ACC112 (cell line): ENCODE data around the gene ADGRF1.
"Not testable (repeated sequence)": the region's sequence is repeated elsewhere in the genome, so short reads cannot be mapped to it uniquely, and the experiment has no call there.

ENCODE experiments used
- H2AFZ ChIP-seq: fragments of 200-600 bp; sonication (generic); one replicate; pipeline ENCODE4 v1.6.0; 2017; ENCODE audit warnings: antibody characterized with exemption, low read length; ENCODE audit not compliant: unreplicated experiment
- H3K27ac ChIP-seq: fragments of 200-600 bp; sonication (generic); 2 replicates; pipeline ENCODE4 v1.5.1; 2014; ENCODE audit warnings: low read depth, mild to moderate bottlenecking, antibody characterized with exemption, low read length, moderate library complexity
- H3K27me3 ChIP-seq: fragments of 200-600 bp; sonication (generic); 2 replicates; pipeline ENCODE4 v1.6.1; 2014; ENCODE audit warnings: mild to moderate bottlenecking, antibody characterized with exemption, low read length, moderate library complexity, mixed read lengths; ENCODE audit not compliant: insufficient read depth
- H3K36me3 ChIP-seq: fragments of 200-600 bp; sonication (generic); 2 replicates; pipeline ENCODE4 v1.6.1; 2016; ENCODE audit warnings: mild to moderate bottlenecking, antibody characterized with exemption, low read length, moderate library complexity, mixed read lengths; ENCODE audit not compliant: insufficient read depth
- H3K4me1 ChIP-seq: fragments of 200-600 bp; sonication (generic); one replicate; pipeline ENCODE4 v1.6.1; 2016; ENCODE audit warnings: low read length, mixed read lengths; ENCODE audit not compliant: insufficient read depth, unreplicated experiment, control insufficient read depth
- H3K4me3 ChIP-seq: fragments of 200-600 bp; sonication (generic); 2 replicates; pipeline ENCODE4 v1.5.1; 2014; ENCODE audit warnings: mild to moderate bottlenecking, low read depth, low read length
- H3K79me2 ChIP-seq: fragments of 200-600 bp; sonication (generic); one replicate; pipeline ENCODE4 v1.6.0; 2016; ENCODE audit warnings: low read length; ENCODE audit not compliant: control insufficient read depth, unreplicated experiment, insufficient read depth

The ADGRF1 gene

DNA sequence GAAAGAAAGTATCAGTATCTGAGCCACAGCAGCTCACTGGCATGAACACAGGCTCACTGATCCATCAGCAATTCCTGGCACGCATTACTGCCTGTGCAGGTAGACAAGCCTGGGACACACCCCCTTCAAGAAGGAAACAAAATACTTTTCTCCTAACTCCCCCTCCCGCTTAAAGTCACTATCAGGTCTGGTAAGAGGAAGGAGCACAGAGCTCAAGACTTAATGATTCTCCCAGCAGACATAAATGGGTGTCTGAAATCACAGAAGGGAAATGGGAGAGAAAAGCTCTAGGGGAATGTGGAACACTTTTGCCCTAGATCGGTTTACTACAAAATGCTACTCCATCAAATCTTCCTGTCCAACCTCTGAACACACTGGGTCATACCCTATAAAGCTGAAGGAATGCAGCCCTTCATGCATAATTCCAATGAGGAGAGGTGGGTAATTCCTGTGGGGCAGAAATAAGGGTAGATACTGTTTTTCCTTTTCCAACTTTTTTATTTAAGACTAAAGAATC lies at the start of gene ADGRF1:
Gene ADGRF1 (minus strand): TSS at position 58 of the 517 bp plus-strand sequence. CDS start 13,271 bp downstream, outside the sequence.
- H3K36me3 ChIP-seq = no peaks in the 10 kb centered on the region
- H3K79me2 ChIP-seq = no peaks in the 10 kb centered on the region
- no peak within 1 kb of the TSS for H3K27ac ChIP-seq
- peaks cover 4% of the 10 kb centered on the region for H3K4me1 ChIP-seq
- no peak within 1 kb of the TSS for H3K4me3 ChIP-seq
- H2AFZ ChIP-seq = no peak within 1 kb of the TSS
- peaks cover under 1% of the 10 kb centered on the region; the same call in 1 of the 2 replicates for H3K27me3 ChIP-seq

GRCh38 chr6:47090881-47091280 lies 48.7 kb upstream of the ADGRF1 start:
- Histone ChIP-seq H3K4me3 (no peak overlapping the region), H2AFZ (no peak overlapping the region), H3K27ac (no peak overlapping the region), H3K4me1 (no peaks in the 10 kb centered on the region), H3K27me3 (no peaks in the 10 kb centered on the region), H3K79me2 (no peaks in the 10 kb centered on the region), H3K36me3 (no peaks in the 10 kb centered on the region)

- H3K27me3 ChIP-seq, H3K4me1 ChIP-seq, H3K4me3 ChIP-seq, H3K79me2 ChIP-seq, H2AFZ ChIP-seq, H3K36me3 ChIP-seq, H3K27ac ChIP-seq: not testable (repeated sequence)
Measured at GRCh38 chr6:47089473-47089872, 47.3 kb upstream of the ADGRF1 start.

DNA sequence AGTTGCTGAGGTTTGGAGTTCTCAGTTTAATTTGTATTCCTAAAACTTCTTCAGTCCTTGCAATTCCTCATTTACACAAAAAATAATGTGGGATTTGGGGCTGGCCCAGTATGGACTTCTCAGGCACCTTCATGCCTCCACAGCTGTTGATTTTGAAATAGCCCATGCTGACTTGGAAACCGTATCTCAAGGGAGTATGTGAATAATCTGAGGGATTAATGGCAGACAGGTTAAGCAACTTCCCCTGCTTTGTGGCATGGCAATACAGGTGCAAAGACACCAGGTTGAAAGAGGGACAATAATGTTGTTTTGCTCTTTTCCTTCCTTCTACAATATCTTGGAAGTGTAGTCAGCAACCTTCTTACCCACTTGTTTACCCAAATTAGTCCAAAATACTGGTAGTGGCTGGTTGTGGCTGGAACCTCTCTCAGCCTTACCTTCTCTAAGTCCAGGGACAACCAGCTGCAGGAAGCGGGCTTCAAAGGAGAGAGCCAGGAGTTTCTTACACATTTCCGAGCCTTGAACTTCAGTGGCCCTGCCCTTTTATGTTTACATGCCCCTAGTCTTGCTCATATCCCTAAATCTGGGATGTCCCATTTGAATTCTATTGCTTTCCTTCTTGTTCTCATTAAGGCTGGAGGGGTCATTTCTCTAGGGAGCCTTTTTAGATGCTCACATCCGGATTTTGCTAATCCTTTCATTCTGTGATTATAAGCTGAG lies 44.1 kb upstream of the ADGRF1 start:
- Histone ChIP-seq H2AFZ (no peak overlapping the region), H3K27ac (no peak overlapping the region), H3K4me1 (peaks cover 11% of the 10 kb centered on the region), H3K4me3 (no peak overlapping the region), H3K27me3 (no peaks in the 10 kb centered on the region), H3K36me3 (no peaks in the 10 kb centered on the region), H3K79me2 (no peaks in the 10 kb centered on the region)

- no peak overlapping the region for H3K4me3 ChIP-seq
- no peak overlapping the region for H2AFZ ChIP-seq
- peaks cover 11% of the 10 kb centered on the region for H3K4me1 ChIP-seq
- peaks cover 4% of the 10 kb centered on the region; the same call in 1 of the 2 replicates for H3K27me3 ChIP-seq
- no peak overlapping the region for H3K27ac ChIP-seq
- H3K79me2 ChIP-seq = no peaks in the 10 kb centered on the region
- no peaks in the 10 kb centered on the region for H3K36me3 ChIP-seq
Measured at GRCh38 chr6:47084610-47085009, 42.5 kb upstream of the ADGRF1 start.

DNA sequence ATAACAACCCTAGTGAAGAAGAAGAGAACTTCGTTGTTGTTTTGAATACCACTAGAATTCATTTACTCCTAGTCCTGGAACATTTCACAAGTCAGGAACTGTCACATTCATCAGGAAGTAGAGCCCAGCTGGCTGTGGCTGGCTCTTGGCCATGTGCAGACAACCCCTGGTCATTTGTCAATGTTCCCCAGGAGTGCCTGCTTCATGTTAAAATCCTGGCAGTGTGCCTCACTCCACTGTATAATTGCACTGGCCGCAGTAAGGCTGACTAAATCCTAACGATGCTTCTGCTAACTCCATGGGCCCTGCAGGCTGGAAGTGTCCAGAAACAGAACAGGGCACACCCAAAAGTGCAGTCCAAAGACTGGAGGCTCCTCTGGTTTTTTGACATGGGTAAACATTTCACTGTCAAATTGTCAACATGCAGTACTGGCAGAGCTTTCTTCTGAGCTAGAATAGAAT lies 41.5 kb upstream of the ADGRF1 start:
- Histone ChIP-seq H3K4me3 (no peak overlapping the region), H2AFZ (no peak overlapping the region), H3K36me3 (no peaks in the 10 kb centered on the region), H3K27me3 (peaks cover 8% of the 10 kb centered on the region; the same call in 1 of the 2 replicates), H3K27ac (no peak overlapping the region), H3K4me1 (peaks cover 11% of the 10 kb centered on the region), H3K79me2 (no peaks in the 10 kb centered on the region)

DNA sequence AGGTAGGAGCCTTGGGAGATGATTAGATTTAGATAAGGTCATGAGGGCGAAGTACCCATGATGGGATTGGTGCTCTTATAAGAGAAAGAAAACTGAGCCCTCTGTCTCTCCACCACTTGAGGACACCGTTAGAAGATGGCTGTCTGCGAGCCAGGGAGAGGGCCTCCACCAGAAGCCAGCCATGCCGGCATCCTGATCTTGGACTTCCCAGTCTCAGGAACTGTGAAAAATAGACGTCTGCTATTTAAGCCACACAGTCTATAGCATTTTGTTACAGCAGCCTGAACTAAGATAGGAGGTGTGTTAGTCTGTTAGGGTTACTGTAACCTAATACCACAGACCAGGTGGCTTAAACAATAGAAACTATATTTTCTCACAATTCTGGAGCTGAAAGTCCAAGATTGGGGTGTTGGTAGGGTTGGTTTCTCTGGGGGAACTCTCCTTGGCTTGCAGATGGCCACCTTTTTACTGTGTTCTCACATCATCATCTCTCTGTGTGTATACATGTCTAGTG lies 38.0 kb upstream of the ADGRF1 start:
- Histone ChIP-seq H3K36me3 (no peaks in the 10 kb centered on the region), H3K4me1 (peaks cover 11% of the 10 kb centered on the region), H3K27ac (no peak overlapping the region), H3K27me3 (peaks cover 38% of the 10 kb centered on the region), H3K79me2 (no peaks in the 10 kb centered on the region), H2AFZ (no peak overlapping the region), H3K4me3 (no peak overlapping the region)

DNA sequence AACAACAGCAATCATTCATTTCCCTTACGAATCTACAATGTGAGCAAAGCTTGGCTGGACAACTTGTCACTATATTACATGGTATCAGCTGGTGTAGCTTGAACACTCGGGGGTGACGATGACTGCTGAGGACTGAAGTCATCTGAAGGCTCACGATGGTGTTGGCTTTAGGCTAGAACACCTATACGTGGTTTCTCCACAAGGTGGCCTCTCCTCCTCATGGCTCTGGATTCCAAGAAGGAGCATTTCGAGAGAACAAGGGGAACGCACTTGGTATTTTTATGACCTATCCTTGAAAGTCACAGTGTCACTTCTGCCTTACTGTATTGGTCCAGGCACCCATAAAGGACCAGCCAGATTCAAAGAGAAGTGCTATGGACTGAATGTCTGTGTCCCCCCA lies 37.5 kb upstream of the ADGRF1 start:
- H3K4me3 ChIP-seq = no peak overlapping the region

GRCh38 chr6:47078991-47079390 lies 36.9 kb upstream of the ADGRF1 start:
- Histone ChIP-seq H3K4me1 (peaks cover 9% of the 10 kb centered on the region), H3K4me3 (no peak overlapping the region), H3K79me2 (no peaks in the 10 kb centered on the region), H3K36me3 (no peaks in the 10 kb centered on the region), H2AFZ (no peak overlapping the region), H3K27ac (no peak overlapping the region), H3K27me3 (peaks cover 44% of the 10 kb centered on the region)

More for the DNA sequence above, 37.5 kb upstream of the ADGRF1 start:
- Histone ChIP-seq H3K27ac (no peak overlapping the region), H3K4me1 (peaks cover 11% of the 10 kb centered on the region), H3K36me3 (no peaks in the 10 kb centered on the region), H3K79me2 (no peaks in the 10 kb centered on the region), H3K27me3 (peaks cover 40% of the 10 kb centered on the region), H2AFZ (no peak overlapping the region)

DNA sequence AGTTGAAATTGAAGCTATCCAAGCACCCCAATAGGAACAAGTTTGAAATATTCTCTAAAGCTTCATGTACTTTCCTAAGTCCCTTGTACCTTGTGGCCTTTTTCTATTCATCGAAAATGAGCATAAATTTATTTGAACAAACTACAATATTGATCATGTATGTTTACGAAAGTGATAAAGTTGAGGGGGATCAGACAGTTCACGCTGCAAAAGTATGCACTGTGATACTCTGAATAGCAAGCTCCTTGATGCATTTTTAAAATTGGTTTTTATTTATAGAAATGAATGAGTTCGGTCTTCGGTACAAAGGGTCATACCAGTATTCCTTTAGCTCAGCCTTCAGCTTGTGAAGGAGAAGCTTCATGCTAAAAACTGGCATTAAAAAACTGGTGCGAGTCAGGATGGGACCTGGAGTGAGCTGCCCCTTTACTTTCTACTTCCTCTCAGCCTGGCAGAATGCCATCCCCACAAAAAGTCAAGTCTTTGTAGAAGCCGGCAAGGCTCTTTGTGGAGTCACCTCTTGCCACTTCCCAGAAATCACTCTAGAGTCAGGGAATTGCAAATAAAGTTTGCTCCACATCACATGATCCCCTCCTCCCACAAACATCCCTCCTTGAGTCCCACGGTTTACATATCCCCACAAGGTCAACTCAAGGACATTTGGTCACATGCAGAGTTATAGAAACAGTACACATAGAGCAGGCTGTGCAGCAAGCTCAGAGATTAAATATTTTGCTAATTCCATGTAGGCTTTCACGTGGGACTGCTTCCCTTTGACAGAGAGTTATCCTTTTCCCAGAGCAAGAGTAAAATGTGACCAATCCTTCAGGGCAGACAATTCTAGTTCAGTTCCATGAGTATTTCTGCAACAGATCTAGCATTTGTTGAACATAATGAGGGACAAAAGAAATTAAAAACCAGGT lies 34.6 kb upstream of the ADGRF1 start:
- no peak overlapping the region for H3K4me3 ChIP-seq
- H2AFZ ChIP-seq = no peak overlapping the region
- no peaks in the 10 kb centered on the region for H3K36me3 ChIP-seq
- H3K4me1 ChIP-seq = no peaks in the 10 kb centered on the region
- no peak overlapping the region for H3K27ac ChIP-seq
- peaks cover 50% of the 10 kb centered on the region for H3K27me3 ChIP-seq
- H3K79me2 ChIP-seq = no peaks in the 10 kb centered on the region
